Esophagus squamous epithelium (tissue), 5 donors: ENCODE measurements around the gene SLC12A4. TPM values are rescaled to one million over a fixed set of nuclear protein-coding genes. Genes with fewer than 3 reads are reported as not detected.
"Not testable (repeated sequence)": the region's sequence is repeated elsewhere in the genome, so short reads cannot be mapped to it uniquely, and the experiment has no call there.

Experiments
- DNase-seq: peaks from one replicate; lab custom pipeline; 2025; lab: John Stamatoyannopoulos, UW
- H3K27ac ChIP-seq, 4 donors: fragments of 200-600 bp; sonication (generic); one replicate each; pipeline ENCODE4 v1.5.1; 2016 to 2019; ENCODE audit warnings: mild to moderate bottlenecking in 1 of 4
- H3K27me3 ChIP-seq, 4 donors: fragments of 200-600 bp; sonication (generic); 1 replicate in 3 of 4; 2 replicates in 1 of 4; pipeline versions ENCODE4 v1.5.1 to v1.6.0; 2017 to 2021; ENCODE audit warnings: antibody characterized with exemption in 1 of 4
- H3K36me3 ChIP-seq, 3 donors: fragments of 200-600 bp; sonication (generic); one replicate each; pipeline ENCODE4 v1.5.1; 2016 to 2019
- H3K4me1 ChIP-seq, 3 donors: fragments of 200-600 bp; sonication (generic); one replicate each; pipeline ENCODE4 v1.5.1; 2017 to 2019
- H3K4me3 ChIP-seq, 4 donors: fragments of 200-600 bp; sonication (generic); 1 replicate in 3 of 4; 2 replicates in 1 of 4; pipeline ENCODE4 v1.5.1; 2016 to 2019; ENCODE audit warnings: mild to moderate bottlenecking in 2 of 4, moderate library complexity in 1 of 4
- H3K9me3 ChIP-seq, 3 donors: fragments of 200-600 bp; sonication (generic); one replicate each; pipeline ENCODE4 v1.5.1; 2016 to 2019
- CTCF ChIP-seq, 6 experiments: fragments of 450-650 bp in 4 of 6; fragments of 200-600 bp in 2 of 6; sonication (generic) in 2 of 6; IDR thresholded peaks; one replicate each; pipeline ENCODE4 v1.5.1; 2016 to 2019; ENCODE audit warnings: antibody characterized with exemption in 6 of 6, mild to moderate bottlenecking in 4 of 6, moderate library complexity in 4 of 6
- POLR2A ChIP-seq, 4 donors: fragments of 450-650 bp; IDR thresholded peaks; one replicate each; pipeline ENCODE4 v1.6.1; 2017; ENCODE audit warnings: antibody characterized with exemption in 4 of 4, mild to moderate bottlenecking in 4 of 4, moderate library complexity in 3 of 4
- WGBS, 2 donors: methylation state at CpG; one replicate each; pipeline ENCODE4 v1.1.5; 2018; 5-methylcytosine and 5-hydroxymethylcytosine counted together
- intact Hi-C: fragments of 100-400 bp; cut with DNase I; formaldehyde crosslinking; loops from one replicate; pipeline ENCODE4 v1.15.0; 2022
- total RNA-seq, 4 donors: library from RNA; depleted of rRNA; stranded (reverse); fragments of >200 nt; gene quantifications; one replicate each; pipeline ENCODE4 v1.1.0, GENCODE V29; 2016
- donor health status: DM: yes; HTN: yes; CAD: no.

The SLC12A4 gene
- total RNA-seq, 4 donors from 2014 or later = 7.4 to 29.8 (median 18.2) TPM

DNA sequence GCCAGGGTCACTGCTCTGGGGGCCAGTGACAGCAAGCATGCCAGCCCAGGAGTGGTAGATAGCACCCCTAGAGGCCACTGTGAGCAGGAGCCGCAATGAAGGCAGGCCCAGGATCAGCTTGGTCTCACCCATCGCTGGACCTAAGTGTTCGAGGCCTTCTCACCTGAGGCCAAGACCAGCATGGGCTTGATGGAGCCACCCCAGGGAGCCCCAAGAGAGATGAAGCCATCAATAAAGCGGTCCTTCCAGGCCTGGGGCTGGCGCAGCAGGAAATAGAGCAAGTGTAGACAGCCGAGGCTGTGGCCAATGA lies 26.3 kb downstream of the SLC12A4 start:
- TF ChIP-seq CTCF (IDR thresholded peaks at IDR 0.05) (peak; percentile 32 to 67 (median 53)), POLR2A (IDR thresholded peaks at IDR 0.05) (no peak)
- no peak overlapping the region for H3K4me3 ChIP-seq
- H3K27ac ChIP-seq = peak overlapping the region in 1 of 4 donors; percentile 9
- DNase-seq = no peak
- WGBS, 2 donors = 70 to 81% methylated on average over 2 to 3 of the region's 6 CpGs
- H3K27me3 ChIP-seq = no peaks in the 10 kb centered on the region
- no peaks in the 10 kb centered on the region for H3K9me3 ChIP-seq
- peaks cover 2 to 63% (median 22%) of the 10 kb centered on the region in 3 donors for H3K4me1 ChIP-seq
- peaks cover 18 to 70% (median 22%) of the 10 kb centered on the region in 3 donors for H3K36me3 ChIP-seq
- intact Hi-C loops = no loop called here

DNA sequence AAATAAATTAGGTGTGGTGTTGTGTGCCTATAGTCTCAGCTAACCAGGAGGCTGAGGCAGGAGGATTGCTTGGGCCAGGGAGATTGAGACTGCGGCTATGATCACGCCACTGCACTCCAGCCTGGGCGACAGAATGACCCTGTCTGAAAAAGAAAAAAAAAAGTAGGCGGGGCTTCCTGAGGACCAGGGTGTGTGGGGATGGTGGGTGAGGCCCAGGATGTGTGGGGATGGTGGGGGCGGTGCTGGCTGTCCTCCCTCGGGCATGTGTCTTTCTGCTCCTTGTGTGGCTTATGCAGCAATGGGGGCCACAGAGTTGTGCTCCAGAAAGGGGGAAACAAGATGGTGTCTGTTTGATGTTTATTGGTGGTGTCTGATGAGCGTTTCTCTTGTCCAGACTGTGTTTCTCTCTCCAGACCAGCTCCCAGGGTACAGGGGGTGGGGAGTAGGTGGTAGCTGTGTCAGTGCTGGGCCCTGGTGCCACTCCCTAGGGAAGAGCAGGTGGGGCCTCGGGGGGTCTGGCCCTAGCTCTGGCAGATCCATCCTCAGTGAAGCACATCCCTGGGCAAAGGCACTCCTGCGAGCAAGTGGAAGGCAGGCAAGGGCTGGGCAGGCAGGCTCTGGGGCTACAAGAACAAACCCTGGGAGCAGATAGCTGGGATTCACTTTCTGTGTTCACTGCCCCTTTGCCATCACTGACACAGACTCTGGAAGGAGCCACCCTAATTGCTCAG lies 26.8 kb downstream of the SLC12A4 start:
- 79 to 83% methylated on average over 7 to 8 of the region's 9 CpGs for WGBS, 2 donors
- no peak for TF ChIP-seq CTCF (IDR thresholded peaks at IDR 0.05)
- no peak for TF ChIP-seq POLR2A (IDR thresholded peaks at IDR 0.05)
- no peak for DNase-seq
- Histone ChIP-seq H3K4me1 (peaks cover 6 to 68% (median 26%) of the 10 kb centered on the region in 3 donors), H3K36me3 (peaks cover 15 to 65% (median 20%) of the 10 kb centered on the region in 3 donors), H3K4me3 (no peak overlapping the region), H3K27me3 (no peaks in the 10 kb centered on the region), H3K9me3 (no peaks in the 10 kb centered on the region), H3K27ac (peak overlapping the region in 2 of 4 donors; percentile 9 to 26)
- intact Hi-C loops = no loop called here

GRCh38 chr16:67940446-67941089 lies 27.9 kb downstream of the SLC12A4 start:
- WGBS, 2 donors = 82 to 91% methylated on average over 5 of the region's 5 CpGs
- Histone ChIP-seq H3K27ac (no peak overlapping the region), H3K4me1 (peaks cover 6 to 66% (median 26%) of the 10 kb centered on the region in 3 donors), H3K4me3 (no peak overlapping the region), H3K36me3 (peaks cover 4 to 54% (median 12%) of the 10 kb centered on the region in 3 donors), H3K27me3 (no peaks in the 10 kb centered on the region), H3K9me3 (no peaks in the 10 kb centered on the region)
- no peak for DNase-seq
- TF ChIP-seq CTCF (IDR thresholded peaks at IDR 0.05) (no peak), POLR2A (IDR thresholded peaks at IDR 0.05) (no peak)
- intact Hi-C loops = no loop called here

- Histone ChIP-seq H3K27me3 (no peaks in the 10 kb centered on the region), H3K36me3 (peaks cover 0 to 47% (median 4%) of the 10 kb centered on the region in 3 donors), H3K9me3 (no peaks in the 10 kb centered on the region), H3K4me3 (no peak overlapping the region), H3K27ac (no peak overlapping the region), H3K4me1 (peaks cover 13 to 66% (median 29%) of the 10 kb centered on the region in 3 donors)
- intact Hi-C loops = no loop called here
- DNase-seq = no peak
- 51 to 56% methylated on average over 15 to 17 of the region's 33 CpGs for WGBS, 2 donors
- TF ChIP-seq CTCF (IDR thresholded peaks at IDR 0.05) (no peak), POLR2A (IDR thresholded peaks at IDR 0.05) (no peak)
These were observed 28.7 kb downstream of the SLC12A4 start for GRCh38 chr16:67939507-67940445.

- DNase-seq, H3K4me3 ChIP-seq, intact Hi-C loops, H3K9me3 ChIP-seq, H3K27me3 ChIP-seq: not testable (repeated sequence)
- peak overlapping the region; percentile 92 to 97 (median 96) for H3K27ac ChIP-seq
- H3K36me3 ChIP-seq = peaks cover 0 to 41% (median 0%) of the 10 kb centered on the region in 3 donors
- 91 to 96% methylated on average over 5 of the region's 5 CpGs for WGBS, 2 donors
- H3K4me1 ChIP-seq = peaks cover 15 to 57% (median 22%) of the 10 kb centered on the region in 3 donors
These were observed 30.7 kb downstream of the SLC12A4 start for GRCh38 chr16:67937713-67938112.
